IMR-90 (cell line): ENCODE results near the gene SLC4A8. TPM values are rescaled to one million over a fixed set of nuclear protein-coding genes. Genes with fewer than 3 reads are reported as not detected.

Source experiments
- ATAC-seq: fragments of 200-7000 bp; cut with Tn5 transposase; 2 replicates; pipeline ENCODE4 v1.9.1; 2020; ENCODE audit warnings: low read depth, mild to moderate bottlenecking, moderate library complexity
- BruUV-seq: library from RNA; stranded (reverse); fragments of 400-500 nt; replicated peaks from 2 replicates; lab custom pipeline; 2021; lab: Mats Ljungman, UMichigan
- CTCF ChIA-PET: fragments of 300-600 bp; formaldehyde crosslinking; extraction: SDS; loops from one replicate; lab custom pipeline; 2021; ENCODE audit warnings: antibody characterized with exemption; lab: Yijun Ruan, JAX
- POLR2A ChIA-PET: fragments of 300-600 bp; sonication (Branson Sonifier 250); formaldehyde crosslinking; loops from one replicate; lab custom pipeline; 2022; ENCODE audit warnings: antibody characterized with exemption; ENCODE audit not compliant: unreplicated experiment; lab: Charles Lee
- DNase-seq: peaks from one replicate; pipeline ENCODE4 v3.0.0; 2013
- H2AFZ ChIP-seq: replicated peaks from 2 replicates; pipeline ENCODE3; 2013; ENCODE audit warnings: low read length, mild to moderate bottlenecking; ENCODE audit not compliant: poor library complexity
- H2AK5ac ChIP-seq: 2 replicates; pipeline ENCODE4 v1.6.1; 2013; ENCODE audit warnings: low read depth, low read length, inconsistent platforms
- H2AK9ac ChIP-seq: replicated peaks from 2 replicates; pipeline ENCODE3; 2013; ENCODE audit warnings: mild to moderate bottlenecking, low read depth, low read length, moderate library complexity; ENCODE audit not compliant: poor library complexity
- H2BK120ac ChIP-seq: 2 replicates; pipeline ENCODE4 v1.6.1; 2013; ENCODE audit warnings: low read depth, low read length, inconsistent platforms
- H2BK15ac ChIP-seq: 3 replicates; pipeline ENCODE4 v1.6.1; 2013; ENCODE audit warnings: low read depth, low read length, inconsistent platforms
- H2BK20ac ChIP-seq: 2 replicates; pipeline ENCODE4 v1.6.1; 2013; ENCODE audit warnings: low read depth, mild to moderate bottlenecking, inconsistent platforms, low read length, moderate library complexity
- H2BK5ac ChIP-seq: 2 replicates; pipeline ENCODE4 v1.6.1; 2013; ENCODE audit warnings: mild to moderate bottlenecking, low read depth, low read length, inconsistent platforms; ENCODE audit not compliant: poor library complexity, severe bottlenecking
- H3K14ac ChIP-seq: replicated peaks from 2 replicates; pipeline ENCODE4 v1.6.1; 2013; ENCODE audit warnings: low read depth, low read length, inconsistent platforms
- H3K18ac ChIP-seq: 2 replicates; pipeline ENCODE4 v1.6.1; 2013; ENCODE audit warnings: low read depth, low read length, control low read depth
- H3K23ac ChIP-seq: 2 replicates; pipeline ENCODE4 v1.6.1; 2013; ENCODE audit warnings: low read depth, low read length, inconsistent platforms
- H3K27ac ChIP-seq: 2 replicates; pipeline ENCODE4 v1.5.1; 2013; ENCODE audit warnings: mild to moderate bottlenecking, control low read depth, low read length; ENCODE audit not compliant: insufficient read depth
- H3K27me3 ChIP-seq: 2 replicates; pipeline ENCODE4 v1.6.1; 2013; ENCODE audit warnings: low read length; ENCODE audit not compliant: control insufficient read depth, insufficient read depth
- H3K36me3 ChIP-seq: 2 replicates; pipeline ENCODE4 v1.6.1; 2013; ENCODE audit warnings: low read length, mixed read lengths; ENCODE audit not compliant: control insufficient read depth, insufficient read depth
- H3K4ac ChIP-seq: 2 replicates; pipeline ENCODE4 v1.6.1; 2013; ENCODE audit warnings: low read depth, low read length, inconsistent platforms
- H3K4me1 ChIP-seq: 2 replicates; pipeline ENCODE4 v1.6.1; 2013; ENCODE audit warnings: low read length, mixed read lengths; ENCODE audit not compliant: control insufficient read depth, insufficient read depth
- H3K4me2 ChIP-seq: 2 replicates; pipeline ENCODE4 v1.6.1; 2013; ENCODE audit warnings: low read depth, mild to moderate bottlenecking, control low read depth, low read length, moderate library complexity
- H3K4me3 ChIP-seq: 2 replicates; pipeline ENCODE4 v1.5.1; 2013; ENCODE audit warnings: low read depth, mild to moderate bottlenecking, control low read depth, low read length, moderate library complexity; ENCODE audit not compliant: insufficient read depth
- H3K56ac ChIP-seq: 2 replicates; pipeline ENCODE4 v1.6.1; 2013; ENCODE audit warnings: low read length, inconsistent platforms; ENCODE audit not compliant: insufficient read depth; ENCODE audit errors: extremely low read depth
- H3K79me1 ChIP-seq, 2 experiments: 2 replicates each; pipeline ENCODE4 v1.6.1; 2013; ENCODE audit warnings: low read length in 2 of 2, inconsistent platforms in 1 of 2, low read depth in 1 of 2
- H3K9ac ChIP-seq: 2 replicates; pipeline ENCODE4 v1.6.1; 2013; ENCODE audit warnings: low read depth, low read length, control low read depth
- H3K9me1 ChIP-seq: 2 replicates; pipeline ENCODE4 v1.6.1; 2013; ENCODE audit warnings: low read length, inconsistent platforms; ENCODE audit not compliant: insufficient read depth
- H3K9me3 ChIP-seq: 2 replicates; pipeline ENCODE4 v1.6.1; 2013; ENCODE audit warnings: low read length; ENCODE audit not compliant: control insufficient read depth, insufficient read depth
- H4K20me1 ChIP-seq: 2 replicates; pipeline ENCODE4 v1.6.1; 2013; ENCODE audit warnings: low read length, inconsistent platforms; ENCODE audit not compliant: insufficient read depth
- H4K5ac ChIP-seq: 2 replicates; pipeline ENCODE4 v1.6.1; 2013; ENCODE audit warnings: mild to moderate bottlenecking, low read depth, low read length, control low read depth
- H4K8ac ChIP-seq, 2 experiments: 2 replicates each; pipeline ENCODE4 v1.6.1; 2013; ENCODE audit warnings: low read depth in 2 of 2, low read length in 2 of 2, control low read depth in 1 of 2, inconsistent platforms in 1 of 2
- H4K91ac ChIP-seq: 2 replicates; pipeline ENCODE4 v1.6.1; 2013; ENCODE audit warnings: low read depth, low read length, inconsistent platforms; ENCODE audit not compliant: insufficient read depth
- BHLHE40 ChIP-seq: fragments of 150-350 bp; IDR thresholded peaks from 2 replicates; pipeline ENCODE4 v1.6.1; 2016; ENCODE audit warnings: mild to moderate bottlenecking, low read depth, low read length
- CHD1 ChIP-seq: IDR thresholded peaks from 2 replicates; pipeline ENCODE4 v1.6.1; 2012; ENCODE audit warnings: low read depth, low read length, improper control_type of control experiment
- ELK1 ChIP-seq: fragments of 150-350 bp; IDR thresholded peaks from 2 replicates; pipeline ENCODE4 v1.6.1; 2016; ENCODE audit warnings: low read depth, mild to moderate bottlenecking, low read length, moderate library complexity, borderline replicate concordance
- MAFK ChIP-seq: IDR thresholded peaks from 2 replicates; pipeline ENCODE4 v1.6.1; 2012; ENCODE audit warnings: low read depth, low read length, improper control_type of control experiment
- MXI1 ChIP-seq: IDR thresholded peaks from 2 replicates; pipeline ENCODE4 v1.6.1; 2012; ENCODE audit warnings: low read depth, mild to moderate bottlenecking, low read length, moderate library complexity, borderline replicate concordance
- NFE2L2 ChIP-seq: fragments of 150-350 bp; IDR thresholded peaks from 2 replicates; pipeline ENCODE4 v1.6.1; 2016; ENCODE audit warnings: low read depth, mild to moderate bottlenecking, low read length
- RAD21 ChIP-seq: IDR thresholded peaks from 2 replicates; pipeline ENCODE4 v1.6.1; 2012; ENCODE audit warnings: low read length, improper control_type of control experiment
- RFX5 ChIP-seq: IDR thresholded peaks from 2 replicates; pipeline ENCODE4 v1.8.0; 2012; ENCODE audit warnings: low read depth, mild to moderate bottlenecking, low read length, moderate library complexity
- SMC3 ChIP-seq: fragments of 150-350 bp; IDR thresholded peaks from 2 replicates; pipeline ENCODE4 v1.6.1; 2016; ENCODE audit warnings: low read depth, mild to moderate bottlenecking, antibody characterized with exemption, low read length, moderate library complexity
- USF2 ChIP-seq: fragments of 150-350 bp; IDR thresholded peaks from 2 replicates; pipeline ENCODE4 v1.6.1; 2017; ENCODE audit warnings: mild to moderate bottlenecking, antibody characterized with exemption, low read length, low read depth
- WGBS, 2 experiments: methylation state at CpG; one replicate each; pipeline versions ENCODE4 v1.1.5 to v1.1.7; 2013; ENCODE audit warnings: missing lambda C conversion rate in 2 of 2; ENCODE audit not compliant: insufficient read length in 1 of 2; ENCODE audit errors: extremely low coverage in 2 of 2; 5-methylcytosine and 5-hydroxymethylcytosine counted together
- dilution Hi-C: fragments of 300-500 bp; cut with HindIII; formaldehyde crosslinking; loops from one replicate; pipeline ENCODE4 v1.14.3; 2018; ENCODE audit warnings: low sequenced_read_pairs; ENCODE audit not compliant: unreplicated experiment
- in situ Hi-C: fragments of 300-500 bp; cut with MboI; formaldehyde crosslinking; loops from 3 replicates; pipeline ENCODE4 v1.14.3; 2019; ENCODE audit warnings: low sequenced_read_pairs, inconsistent platforms, mixed read lengths
- intact Hi-C: fragments of 100-400 bp; cut with micrococcal nuclease; formaldehyde crosslinking; loops from 2 replicates; pipeline ENCODE4 v1.10.0; 2022
- polyA plus RNA-seq, 3 experiments: library from polyadenylated mRNA; depleted of rRNA; stranded (reverse); fragments of >200 nt; gene quantifications; 2 replicates each; pipeline ENCODE4 v1.2.3, GENCODE V29; 2012; ENCODE audit warnings: low replicate concordance in 1 of 3
- total RNA-seq: library from RNA; depleted of rRNA; stranded (reverse); fragments of >200 nt; gene quantifications from 2 replicates; pipeline ENCODE4 v1.2.3, GENCODE V29; 2012

SLC4A8 gene
- total and polyA plus RNA-seq, 2 of the 4 experiments (the other 2 are of a cell fraction): 3.1 to 5.2 TPM

- no peak overlapping the region for H2BK5ac ChIP-seq
- no peaks in the 10 kb centered on the region for H3K9me3 ChIP-seq
- no peak for TF ChIP-seq RFX5
- no peak for TF ChIP-seq NFE2L2
- no peak for TF ChIP-seq ELK1
- no peak for TF ChIP-seq MXI1
- TF ChIP-seq MAFK: no peak
- TF ChIP-seq BHLHE40: no peak
- TF ChIP-seq RAD21: no peak
- TF ChIP-seq CHD1: no peak
- TF ChIP-seq SMC3: no peak
- no peak for TF ChIP-seq USF2
- intact Hi-C loops: no loop called here
- no peak overlapping the region for H3K23ac ChIP-seq
- no peak overlapping the region for H3K4me2 ChIP-seq
- no peak overlapping the region for H3K14ac ChIP-seq
- no TSS peak for BruUV-seq
- DNase-seq (no peak), ATAC-seq (no peak)
- no peak overlapping the region for H3K18ac ChIP-seq
- no peak overlapping the region for H3K27ac ChIP-seq
- H3K36me3 ChIP-seq: no peaks in the 10 kb centered on the region
- H3K9me1 ChIP-seq: no peaks in the 10 kb centered on the region
- CTCF ChIA-PET: interaction anchor here (0.7 kb wide), 1 partner anchor 106 kb away, joined by 3 read pairs; no protein-coding TSS in a partner anchor
- H4K5ac ChIP-seq: no peak overlapping the region
- no peak overlapping the region for H4K91ac ChIP-seq
- no peak overlapping the region for H2BK15ac ChIP-seq
- POLR2A ChIA-PET: no interaction called here
- H3K79me1 ChIP-seq: no peaks in the 10 kb centered on the region; a peak in 1 of 4 replicates
- no peak overlapping the region for H2BK20ac ChIP-seq
- no CpG with 5 or more reads among the region's 1 CpG for WGBS, 2 experiments
- in situ Hi-C loops: no loop called here
- H3K27me3 ChIP-seq: no peaks in the 10 kb centered on the region
- H3K4me1 ChIP-seq: no peaks in the 10 kb centered on the region
- no peak overlapping the region for H3K4ac ChIP-seq
- H2AK5ac ChIP-seq: no peak overlapping the region
- H3K4me3 ChIP-seq: no peak overlapping the region
- no peak overlapping the region for H4K8ac ChIP-seq
- no peak overlapping the region for H3K56ac ChIP-seq
- dilution Hi-C loops: no loop called here
- H4K20me1 ChIP-seq: no peaks in the 10 kb centered on the region
- no peak overlapping the region for H2BK120ac ChIP-seq
- no peak overlapping the region for H2AK9ac ChIP-seq
- no peak overlapping the region for H2AFZ ChIP-seq
- no peak overlapping the region for H3K9ac ChIP-seq
These were observed 9.7 kb downstream of the SLC4A8 start for GRCh38 chr12:51434305-51434704.
